ENCODE measurements around the gene OPCML. TPM values are rescaled to one million over a fixed set of nuclear protein-coding genes. Genes with fewer than 3 reads are reported as not detected.

The OPCML gene
- total and polyA plus RNA-seq, 7 donors, result 0.01 to 0.80 (median 0.07) TPM; not detected in 4

GRCh38 chr11:132714859-132715440 lies 817.4 kb downstream of the OPCML start:
- DNase-seq (no peak), ATAC-seq (no peak)
- Histone ChIP-seq H3K27me3 (ENCODE audit: insufficient read depth in 3 of 3, low read length in 2 of 3) (peaks cover 3 to 7% (median 3%) of the 10 kb centered on the region in 3 donors), H3K4me3 (no peak overlapping the region), H3K9me3 (no peaks in the 10 kb centered on the region), H3K27ac (no peak overlapping the region), H3K36me3 (ENCODE audit: insufficient read depth in 1 of 2, low read depth in 1 of 2) (no peaks in the 10 kb centered on the region), H3K4me1 (no peaks in the 10 kb centered on the region)
- 55 to 76% (median 67%) methylated on average over 4 of the region's 4 CpGs for WGBS, 3 donors
- intact Hi-C loops (cut with DNase I), result no loop called here
- TF ChIP-seq CTCF (IDR thresholded peaks at IDR 0.05), result no peak

GRCh38 chr11:132712466-132712865 lies 819.8 kb downstream of the OPCML start:
- no peaks in the 10 kb centered on the region for H3K4me1 ChIP-seq
- H3K4me3 ChIP-seq, result no peak overlapping the region
- peaks cover 2 to 3% (median 3%) of the 10 kb centered on the region in 3 donors for H3K27me3 ChIP-seq (ENCODE audit: insufficient read depth in 3 of 3, low read length in 2 of 3)
- 28 to 41% (median 35%) methylated on average over 15 of the region's 15 CpGs for WGBS, 3 donors
- H3K27ac ChIP-seq, result no peak overlapping the region
- no peaks in the 10 kb centered on the region for H3K9me3 ChIP-seq
- DNase-seq, result no peak
- H3K36me3 ChIP-seq (ENCODE audit: insufficient read depth in 1 of 2, low read depth in 1 of 2), result no peaks in the 10 kb centered on the region
- TF ChIP-seq CTCF (IDR thresholded peaks at IDR 0.05), result no peak
- no peak for ATAC-seq
- intact Hi-C loops (cut with DNase I), result no loop called here

- H3K36me3 ChIP-seq (ENCODE audit: insufficient read depth in 1 of 2, low read depth in 1 of 2), result no peaks in the 10 kb centered on the region
- TF ChIP-seq CTCF (IDR thresholded peaks at IDR 0.05), result no peak
- WGBS, 3 donors, result 67 to 73% (median 69%) methylated on average over 5 of the region's 5 CpGs
- no peak overlapping the region for H3K4me3 ChIP-seq
- no peak overlapping the region for H3K27ac ChIP-seq
- no peaks in the 10 kb centered on the region for H3K4me1 ChIP-seq
- intact Hi-C loops (cut with DNase I), result no loop called here
- peaks cover 9% of the 10 kb centered on the region for H3K9me3 ChIP-seq
- DNase-seq, result no peak
- no peak for ATAC-seq
- H3K27me3 ChIP-seq (ENCODE audit: insufficient read depth in 3 of 3, low read length in 2 of 3), result no peaks in the 10 kb centered on the region
Observed at GRCh38 chr11:132704781-132705375, 827.4 kb downstream of the OPCML start.

- TF ChIP-seq CTCF (IDR thresholded peaks at IDR 0.05), result no peak
- intact Hi-C loops (cut with DNase I), result no loop called here
- H3K4me1 ChIP-seq, result no peaks in the 10 kb centered on the region
- no peaks in the 10 kb centered on the region for H3K27me3 ChIP-seq (ENCODE audit: insufficient read depth in 3 of 3, low read length in 2 of 3)
- no peak overlapping the region for H3K4me3 ChIP-seq
- H3K36me3 ChIP-seq (ENCODE audit: insufficient read depth in 1 of 2, low read depth in 1 of 2), result no peaks in the 10 kb centered on the region
- DNase-seq, result no peak
- no peak overlapping the region for H3K27ac ChIP-seq
- 23 to 38% (median 26%) methylated on average over 1 of the region's 1 CpG for WGBS, 3 donors
- H3K9me3 ChIP-seq, result no peaks in the 10 kb centered on the region
- ATAC-seq, result no peak
Observed at GRCh38 chr11:132692891-132693290, 839.4 kb downstream of the OPCML start.

All from psoas muscle (tissue), 8 donors.